GM12892 (cell line): ENCODE results near the gene NLRP1.

Experiments used
- POLR2A ChIP-seq: IDR thresholded peaks from 2 replicates; pipeline ENCODE4 v1.6.1; 2011; ENCODE audit warnings: low read depth, low read length, control low read depth
- TAF1 ChIP-seq: IDR thresholded peaks from 2 replicates; pipeline ENCODE4 v1.6.1; 2011; ENCODE audit warnings: low read depth, mild to moderate bottlenecking, control low read depth, low read length, borderline replicate concordance

- TF ChIP-seq TAF1 (no peak), POLR2A (no peak)
These were observed 3.2 kb upstream of the NLRP1 start for GRCh38 chr17:5587438-5588032.
